Activated CD4-positive, alpha-beta T cell treated with anti-CD3 and anti-CD28 coated beads for 4 hours (primary cell): Measurements from ENCODE around the gene ASCL1.

Experiments used
- DNase-seq, 2 donors: peaks; one replicate each; pipeline ENCODE4 v3.0.0-alpha.2; 2020

The ASCL1 gene

DNA sequence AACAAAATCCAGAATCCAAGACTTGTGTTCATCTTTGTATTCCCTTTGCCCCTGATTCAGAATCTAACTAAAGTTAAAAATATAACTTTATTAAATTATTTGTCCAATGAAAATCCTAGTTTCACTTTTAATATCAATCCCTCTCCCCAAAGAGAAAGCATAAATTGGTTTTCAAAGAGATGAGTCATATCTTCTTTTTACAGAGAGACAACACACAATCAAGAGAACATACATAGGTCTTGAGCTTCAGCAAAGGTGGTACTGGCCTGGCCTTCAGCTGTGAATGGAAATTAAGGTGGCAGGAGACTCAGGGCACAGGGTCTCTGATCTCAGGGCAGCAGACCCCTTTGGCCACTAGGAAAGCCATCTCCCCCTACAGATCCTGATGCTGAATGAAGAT, 4.3 kb upstream of the ASCL1 start:
- no peak for DNase-seq

- DNase-seq, result no peak
Observed at GRCh38 chr12:102954134-102954533, 3.3 kb upstream of the ASCL1 start.

DNA sequence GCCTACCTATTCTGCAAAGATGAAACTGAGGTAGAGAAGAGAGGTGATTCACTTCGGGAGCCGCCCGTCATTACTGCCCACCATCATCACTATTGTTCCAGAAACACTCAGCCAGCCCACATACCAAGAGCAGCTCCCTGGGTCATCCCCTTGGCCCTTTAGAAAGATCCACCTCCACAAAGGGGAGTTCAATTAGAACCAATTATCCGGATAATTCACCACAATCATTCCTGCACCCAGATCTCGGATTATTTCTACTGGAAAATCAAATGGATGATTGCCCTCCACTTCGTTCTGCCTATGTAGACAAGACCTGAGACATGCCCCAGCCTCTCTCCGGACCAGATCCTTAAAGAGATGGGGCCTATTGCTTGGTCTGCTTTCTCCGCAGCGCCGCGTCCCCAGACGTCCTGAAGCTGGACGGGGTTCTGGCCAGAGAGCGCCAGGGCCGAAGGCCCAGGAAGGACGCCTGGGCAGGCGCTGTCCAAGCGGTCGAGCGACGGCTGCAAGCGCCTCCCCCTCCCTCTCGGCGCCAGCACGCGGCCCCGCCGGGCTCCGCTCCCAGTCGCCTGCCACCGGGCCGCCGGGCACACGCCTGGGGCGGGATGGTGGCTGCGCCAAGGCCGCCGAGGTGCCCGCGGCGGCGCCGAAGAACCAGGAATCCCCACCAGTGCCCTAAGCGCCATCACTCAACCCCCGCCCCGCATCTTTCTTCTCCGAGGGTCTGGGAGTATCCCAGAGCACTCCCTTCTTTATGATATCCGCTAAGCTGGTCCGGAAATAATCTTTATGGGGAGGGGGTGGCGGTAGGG, 1.3 kb upstream of the ASCL1 start:
- no peak for DNase-seq

- DNase-seq, result no peak
Observed at GRCh38 chr12:102956738-102957327, 641 bp upstream of the ASCL1 start.

GRCh38 chr12:102958073-102958829, 777 bp downstream of the ASCL1 start:
- DNase-seq, result no peak

- no peak for DNase-seq
Observed at GRCh38 chr12:102958830-102959176, 1.3 kb downstream of the ASCL1 start.

DNA sequence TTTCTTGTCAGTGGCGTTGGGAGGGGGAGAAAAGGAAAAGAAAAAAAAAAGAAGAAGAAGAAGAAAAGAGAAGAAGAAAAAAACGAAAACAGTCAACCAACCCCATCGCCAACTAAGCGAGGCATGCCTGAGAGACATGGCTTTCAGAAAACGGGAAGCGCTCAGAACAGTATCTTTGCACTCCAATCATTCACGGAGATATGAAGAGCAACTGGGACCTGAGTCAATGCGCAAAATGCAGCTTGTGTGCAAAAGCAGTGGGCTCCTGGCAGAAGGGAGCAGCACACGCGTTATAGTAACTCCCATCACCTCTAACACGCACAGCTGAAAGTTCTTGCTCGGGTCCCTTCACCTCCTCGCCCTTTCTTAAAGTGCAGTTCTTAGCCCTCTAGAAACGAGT, 1.9 kb downstream of the ASCL1 start:
- DNase-seq, result no peak

- no peak for DNase-seq
Observed at GRCh38 chr12:102960766-102961465, 3.4 kb downstream of the ASCL1 start.

- no peak for DNase-seq
Observed at GRCh38 chr12:102961466-102961855, 4.0 kb downstream of the ASCL1 start.

DNA sequence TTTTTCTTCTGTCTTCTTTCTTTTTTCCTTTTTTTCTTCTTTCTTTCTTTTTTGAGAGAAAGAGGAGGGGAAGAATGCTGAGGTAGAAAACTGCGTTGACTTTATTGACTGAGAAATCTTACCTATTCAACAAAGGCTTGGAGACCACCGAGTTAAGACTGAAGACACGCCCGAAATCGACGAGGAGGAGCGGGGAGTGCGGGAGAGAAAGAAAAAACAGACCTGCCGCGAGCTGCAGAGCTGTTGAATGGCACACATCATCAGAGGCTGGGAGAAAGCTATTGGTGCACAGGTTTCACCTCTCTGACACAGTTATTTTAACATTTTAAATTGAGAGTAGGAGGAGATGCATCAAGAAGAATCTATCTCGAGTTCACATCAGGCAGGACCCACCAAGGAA, 5.1 kb downstream of the ASCL1 start:
- DNase-seq, result no peak

GRCh38 chr12:102962986-102963385, 5.5 kb downstream of the ASCL1 start:
- no peak for DNase-seq

DNA sequence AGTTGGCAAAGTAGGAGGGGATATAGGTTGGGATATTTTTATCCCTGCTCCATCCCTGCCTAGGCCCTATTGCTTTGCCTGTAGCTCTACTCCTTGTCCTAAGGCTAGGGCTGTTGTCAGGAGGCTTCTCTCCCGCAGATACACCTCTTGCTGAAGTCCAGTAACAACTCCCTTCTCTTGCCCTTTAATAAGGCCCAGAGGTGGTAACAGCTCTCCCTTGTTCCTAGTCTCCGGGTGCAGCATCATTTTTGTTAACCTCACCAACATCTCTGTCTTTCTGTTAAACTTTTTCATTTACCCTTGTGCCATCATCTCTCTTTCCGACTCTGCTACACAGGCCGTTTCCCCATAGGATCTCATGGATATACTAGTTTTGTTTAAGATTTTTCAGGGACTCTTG, 6.3 kb downstream of the ASCL1 start:
- DNase-seq, result no peak

GRCh38 chr12:102964872-102965271, 7.4 kb downstream of the ASCL1 start:
- no peak for DNase-seq

DNA sequence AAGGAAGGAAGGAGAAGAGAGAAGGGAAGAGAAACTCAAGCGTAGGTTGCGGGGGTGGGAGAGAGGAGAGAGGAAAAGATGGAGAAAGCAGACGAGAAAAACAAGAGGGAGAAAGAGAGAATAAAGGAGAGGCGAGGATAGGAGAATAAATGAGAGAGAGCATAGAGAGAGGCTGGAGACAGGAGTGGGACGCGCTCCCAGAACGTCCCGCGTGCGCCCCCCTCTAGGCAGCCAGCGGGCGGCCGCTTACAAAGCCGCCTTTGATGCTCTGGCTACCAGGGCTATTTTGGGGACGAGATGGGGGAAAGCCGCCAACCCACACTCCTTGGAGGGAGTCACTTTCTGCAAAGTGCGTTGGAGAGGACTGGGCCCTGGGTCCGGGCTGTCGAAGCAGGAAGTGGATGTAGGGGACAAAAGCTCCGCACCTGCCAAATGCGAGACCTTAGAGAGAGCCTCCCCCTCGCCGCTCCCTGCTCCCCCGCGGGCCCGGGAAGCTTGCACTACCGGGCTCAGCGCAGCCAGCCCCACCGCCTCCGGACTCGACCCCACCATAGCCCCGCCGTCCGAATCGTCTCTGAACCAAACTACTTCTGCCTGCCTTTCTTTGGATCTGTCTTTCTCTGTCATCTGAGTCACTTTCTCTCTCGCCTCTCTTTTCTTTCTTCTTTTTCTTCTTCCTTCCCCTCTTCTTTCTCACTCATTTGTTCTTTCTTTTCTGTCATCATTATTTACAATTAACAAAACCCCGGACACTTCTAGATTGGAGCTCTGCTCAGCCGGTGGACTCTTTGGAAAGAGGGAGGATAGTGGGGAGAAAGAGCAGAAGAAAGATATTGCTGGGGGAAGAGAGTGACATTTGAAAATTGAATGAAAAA, 8.0 kb downstream of the ASCL1 start:
- DNase-seq, result no peak

DNA sequence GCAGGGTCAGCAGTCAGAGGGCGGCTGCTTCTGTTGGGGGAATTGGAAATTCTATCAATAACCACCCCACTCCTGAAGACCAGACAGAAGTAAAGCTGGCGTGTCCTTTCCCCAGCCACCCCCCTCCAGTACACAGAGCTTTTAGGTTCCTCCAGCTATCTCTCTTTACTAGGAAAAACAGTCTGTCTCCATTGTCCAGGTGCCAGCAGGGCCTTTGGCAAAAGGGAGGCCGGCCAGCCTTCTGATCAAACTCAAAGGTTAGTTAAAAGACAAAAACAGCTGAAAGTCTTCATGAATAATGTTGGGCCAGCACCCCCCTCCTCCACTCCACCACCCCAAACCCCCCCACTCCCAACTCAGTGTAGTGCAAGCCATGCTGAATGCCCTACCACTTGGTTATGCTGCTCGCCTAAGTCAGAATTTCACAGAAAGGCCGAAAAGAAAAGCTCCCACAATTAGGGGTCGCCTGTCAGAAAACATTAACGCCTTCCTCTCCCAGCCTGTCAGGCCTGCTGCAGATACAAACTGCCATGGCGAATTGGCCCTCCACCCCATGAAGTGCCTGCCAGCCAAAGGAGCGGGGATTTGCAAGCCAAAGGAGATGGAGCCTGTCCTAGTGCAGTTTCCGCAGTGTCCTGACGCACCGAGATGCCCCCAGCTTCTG, 8.9 kb downstream of the ASCL1 start:
- DNase-seq, result no peak

DNA sequence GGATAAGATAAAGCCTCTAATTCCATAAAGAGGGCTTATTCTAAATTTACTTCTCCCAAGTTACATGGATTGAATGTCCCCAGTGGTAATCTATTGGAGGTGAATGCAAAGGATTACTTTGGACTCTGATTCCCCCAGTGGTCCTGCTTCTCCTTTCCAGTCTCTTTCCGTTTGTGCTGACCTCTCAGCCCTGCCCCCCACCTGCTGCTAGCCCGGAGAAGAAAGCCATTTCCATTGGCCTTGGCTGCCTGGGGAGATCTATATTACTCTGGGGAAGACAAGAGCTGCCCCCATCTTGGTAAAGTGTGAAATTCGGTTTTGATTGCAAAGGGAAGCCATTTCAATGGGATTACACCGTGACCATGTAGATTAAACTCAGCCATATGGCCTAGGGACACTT, 13.3 kb downstream of the ASCL1 start:
- DNase-seq, result no peak

DNA sequence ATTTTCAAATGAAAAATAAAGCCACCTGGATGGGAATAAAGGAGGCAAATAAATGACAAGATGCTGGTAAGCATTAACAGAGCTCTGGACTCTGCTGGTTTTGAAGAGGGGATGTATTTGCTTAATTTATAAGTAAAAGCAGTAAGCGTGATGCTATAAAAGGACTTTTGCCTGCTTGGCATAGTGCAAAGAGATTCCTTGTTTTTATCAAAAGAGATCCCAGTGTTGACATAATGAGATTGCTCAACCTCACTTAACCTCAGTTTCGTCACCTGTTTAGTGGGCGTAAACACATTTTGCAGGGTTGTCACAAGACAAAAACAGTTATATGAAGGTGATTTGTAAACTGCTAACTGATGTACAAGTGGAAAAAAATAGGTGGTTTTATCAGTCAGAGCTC, 13.8 kb downstream of the ASCL1 start:
- DNase-seq, result no peak

- DNase-seq, result no peak
Observed at GRCh38 chr12:102973583-102973982, 16.1 kb downstream of the ASCL1 start.

GRCh38 chr12:102976609-102977280, 19.3 kb downstream of the ASCL1 start:
- no peak for DNase-seq

- DNase-seq, result no peak
Observed at GRCh38 chr12:102977945-102978706, 20.7 kb downstream of the ASCL1 start.

DNA sequence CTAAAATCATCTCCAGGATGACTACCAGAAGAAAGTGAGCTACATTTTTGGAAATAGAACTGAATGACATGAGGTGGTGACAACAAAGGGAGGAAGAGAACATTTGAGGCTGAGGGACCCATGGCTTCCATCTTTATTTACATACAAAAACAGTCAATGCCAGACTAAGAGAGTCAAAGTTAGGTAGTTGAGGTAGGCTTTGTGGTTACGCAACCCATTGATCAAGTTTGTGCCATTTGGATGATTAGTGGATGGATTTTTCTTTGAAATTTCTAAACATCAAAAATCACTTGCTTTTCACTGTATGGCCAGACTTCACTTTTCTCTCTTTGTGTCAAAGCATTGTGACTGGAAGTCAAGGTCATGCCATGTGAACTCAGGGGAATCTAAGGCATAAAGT, 22.9 kb downstream of the ASCL1 start:
- no peak for DNase-seq
